ENCODE data around the gene OLFM1.

The OLFM1 gene

GRCh38 chr9:135053133-135053532, 34.3 kb upstream of the OLFM1 start:
- no peak for TF ChIP-seq REST (IDR thresholded peaks at IDR 0.05; ENCODE audit: insufficient read depth in 1 of 2, low read depth in 2 of 2, low read length in 2 of 2)
- TF ChIP-seq FOXP2 (optimal IDR thresholded peaks at IDR 0.05; ENCODE audit: borderline replicate concordance, extremely low read depth, extremely low read length, insufficient read depth) = no peak
- no peak for TF ChIP-seq SIN3A (IDR thresholded peaks at IDR 0.05; ENCODE audit: borderline replicate concordance, insufficient read depth, low read length)
- no peak for TF ChIP-seq POLR2AphosphoS5 (IDR thresholded peaks at IDR 0.05; ENCODE audit: low read depth, low read length)
- TF ChIP-seq TAF1 (IDR thresholded peaks at IDR 0.05; ENCODE audit: borderline replicate concordance, insufficient read depth, low read length) = no peak

GRCh38 chr9:135055181-135055580, 32.3 kb upstream of the OLFM1 start:
- TF ChIP-seq FOXP2 (optimal IDR thresholded peaks at IDR 0.05; ENCODE audit: borderline replicate concordance, extremely low read depth, extremely low read length, insufficient read depth) (no peak), TAF1 (IDR thresholded peaks at IDR 0.05; ENCODE audit: borderline replicate concordance, insufficient read depth, low read length) (no peak), SIN3A (IDR thresholded peaks at IDR 0.05; ENCODE audit: borderline replicate concordance, insufficient read depth, low read length) (no peak), POLR2AphosphoS5 (IDR thresholded peaks at IDR 0.05; ENCODE audit: low read depth, low read length) (no peak), REST (IDR thresholded peaks at IDR 0.05; ENCODE audit: insufficient read depth in 1 of 2, low read depth in 2 of 2, low read length in 2 of 2) (no peak)

GRCh38 chr9:135056541-135056940, 30.9 kb upstream of the OLFM1 start:
- TF ChIP-seq TAF1 (IDR thresholded peaks at IDR 0.05; ENCODE audit: borderline replicate concordance, insufficient read depth, low read length) (no peak), REST (IDR thresholded peaks at IDR 0.05; ENCODE audit: insufficient read depth in 1 of 2, low read depth in 2 of 2, low read length in 2 of 2) (no peak), POLR2AphosphoS5 (IDR thresholded peaks at IDR 0.05; ENCODE audit: low read depth, low read length) (no peak), FOXP2 (optimal IDR thresholded peaks at IDR 0.05; ENCODE audit: borderline replicate concordance, extremely low read depth, extremely low read length, insufficient read depth) (no peak), SIN3A (IDR thresholded peaks at IDR 0.05; ENCODE audit: borderline replicate concordance, insufficient read depth, low read length) (no peak)

- TF ChIP-seq FOXP2 (optimal IDR thresholded peaks at IDR 0.05; ENCODE audit: borderline replicate concordance, extremely low read depth, extremely low read length, insufficient read depth) (no peak), SIN3A (IDR thresholded peaks at IDR 0.05; ENCODE audit: borderline replicate concordance, insufficient read depth, low read length) (no peak), POLR2AphosphoS5 (IDR thresholded peaks at IDR 0.05; ENCODE audit: low read depth, low read length) (no peak), REST (IDR thresholded peaks at IDR 0.05; ENCODE audit: insufficient read depth in 1 of 2, low read depth in 2 of 2, low read length in 2 of 2) (no peak), TAF1 (IDR thresholded peaks at IDR 0.05; ENCODE audit: borderline replicate concordance, insufficient read depth, low read length) (no peak)
These were observed 26.9 kb upstream of the OLFM1 start for GRCh38 chr9:135060461-135061116.

All from PFSK-1 (cell line).